Liver (tissue), 4 donors: Measurements from ENCODE around the gene SEC62. TPM values are rescaled to one million over a fixed set of nuclear protein-coding genes. Genes with fewer than 3 reads are reported as not detected.

Experiments used
- polyA plus RNA-seq, 2 donors: library from polyadenylated mRNA; stranded (reverse) in 1 of 2; unstranded in 1 of 2; fragments of 200-250 nt in 1 of 2; fragments of >200 nt in 1 of 2; fragmentation: Nextera tagmentation in 1 of 2; extraction: Ambion mirVana in 1 of 2; gene quantifications; one replicate each; pipeline versions ENCODE4 v1.2.1 to v1.2.3, GENCODE V29; 2013 to 2015
- total RNA-seq, 2 donors: library from RNA; depleted of rRNA; stranded (reverse); fragments of >200 nt; gene quantifications; one replicate each; pipeline ENCODE4 v1.2.3, GENCODE V29; 2014
- donor health status: healthy.
- donor health status: healthy.
- donor health status: healthy.

SEC62 gene
- total and polyA plus RNA-seq, 4 donors = 40.1 to 200 (median 63.3) TPM

Other genes starting within 250 kb of the SEC62 start
- 100 to 1,000 TPM in 1 of 2 donors, 10 to 100 TPM in 1; 55.1 to 207 TPM for gene TERC, start 201.7 kb upstream of the SEC62 start, total RNA-seq
- gene TERC, start 201.7 kb upstream of the SEC62 start, polyA plus RNA-seq = under 1 TPM in 1 of 2 donors, not detected in 1; 0.85 TPM
- gene ACTRT3, start 197.2 kb upstream of the SEC62 start, total RNA-seq = 1 to 10 TPM; 1.3 to 2.3 TPM
- 1 to 10 TPM; 1.4 to 1.7 TPM for gene ACTRT3, start 197.2 kb upstream of the SEC62 start, polyA plus RNA-seq
- 10 to 100 TPM; 11.3 to 11.6 TPM for gene MYNN, start 193.4 kb upstream of the SEC62 start, total RNA-seq
- gene MYNN, start 193.4 kb upstream of the SEC62 start, polyA plus RNA-seq = 1 to 10 TPM; 4.2 to 6.9 TPM
- gene LRRIQ4, start 153.9 kb upstream of the SEC62 start, total RNA-seq = under 1 TPM in 1 of 2 donors, not detected in 1; 0.09 TPM
- gene LRRIQ4, start 153.9 kb upstream of the SEC62 start, polyA plus RNA-seq = not detected
- 1 to 10 TPM in 1 of 2 donors, under 1 TPM in 1; 0.42 to 2.8 TPM for gene LRRC34, start 153.9 kb upstream of the SEC62 start, total RNA-seq
- gene LRRC34, start 153.9 kb upstream of the SEC62 start, polyA plus RNA-seq = 1 to 10 TPM in 1 of 2 donors, under 1 TPM in 1; 0.22 to 1.3 TPM
- gene LRRC31, start 96.9 kb upstream of the SEC62 start, total RNA-seq = 1 to 10 TPM; 2.7 to 5.3 TPM
- gene LRRC31, start 96.9 kb upstream of the SEC62 start, polyA plus RNA-seq = under 1 TPM; 0.53 to 0.74 TPM
- gene SAMD7, start 55.2 kb upstream of the SEC62 start, total RNA-seq = not detected
- not detected for gene SAMD7, start 55.2 kb upstream of the SEC62 start, polyA plus RNA-seq
- 1 to 10 TPM; 1.8 to 7.2 TPM for gene GPR160, start 71.2 kb downstream of the SEC62 start, total RNA-seq
- gene GPR160, start 71.2 kb downstream of the SEC62 start, polyA plus RNA-seq = 1 to 10 TPM in 1 of 2 donors, under 1 TPM in 1; 0.99 to 1.6 TPM
- 10 to 100 TPM; 18.3 to 30.0 TPM for gene PHC3, start 214.9 kb downstream of the SEC62 start, total RNA-seq
- 10 to 100 TPM in 1 of 2 donors, 1 to 10 TPM in 1; 3.9 to 44.7 TPM for gene PHC3, start 214.9 kb downstream of the SEC62 start, polyA plus RNA-seq